ENCODE measurements around the gene CFAP410. TPM values are rescaled to one million over a fixed set of nuclear protein-coding genes. Genes with fewer than 3 reads are reported as not detected.

The CFAP410 gene
- total and polyA plus RNA-seq, 2 of the 13 experiments (the other 11 are each of a cell fraction or from before 2014, with no cell fraction given) = 8.0 to 20.1 TPM

DNA sequence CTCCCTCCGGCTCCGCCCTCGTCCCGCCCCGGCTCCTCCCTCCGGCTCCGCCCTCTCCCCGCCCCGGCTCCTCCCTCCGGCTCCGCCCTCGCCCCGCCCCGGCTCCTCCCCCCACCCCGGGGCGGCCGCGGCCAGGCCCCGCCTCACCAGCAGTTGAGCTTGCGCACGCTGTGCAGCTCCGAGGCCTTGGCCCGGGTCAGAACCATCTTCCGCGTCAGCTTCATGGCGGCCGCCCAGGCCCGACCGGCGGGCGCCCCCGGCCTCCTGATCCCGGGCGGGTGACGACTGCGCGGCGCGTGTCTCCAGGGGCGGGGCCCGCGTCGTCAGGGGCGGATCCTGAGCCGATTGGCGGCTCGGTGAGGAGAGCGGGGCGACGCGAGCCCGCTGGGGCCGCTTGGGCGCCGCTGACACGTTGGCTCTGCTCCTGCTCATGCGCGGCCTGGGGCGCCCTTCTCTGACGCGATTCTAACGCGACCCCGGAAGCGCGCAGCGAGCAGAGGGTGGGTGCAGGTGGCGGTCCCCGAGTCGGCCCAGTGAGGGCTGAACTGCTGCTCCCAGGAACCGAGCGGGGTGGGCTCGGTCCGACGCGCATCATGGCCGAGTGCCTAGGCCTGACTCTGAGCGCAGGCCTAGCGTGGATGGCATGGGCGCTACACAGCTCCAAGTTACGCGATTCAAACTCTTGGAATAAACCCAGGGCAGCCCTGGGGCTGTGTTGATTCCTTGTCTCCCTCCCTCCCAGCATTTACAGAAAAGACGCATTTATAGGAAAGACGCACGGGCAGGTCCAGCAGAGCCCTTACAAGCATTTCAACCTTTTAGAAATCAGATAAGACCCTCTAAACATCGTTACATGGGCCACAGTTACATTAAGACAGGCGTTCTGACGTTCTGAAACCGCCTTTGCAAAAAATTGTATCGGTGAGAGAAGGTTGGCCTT lies at the start of gene CFAP410 (continued):
- TF ChIP-seq, protein P1, sequence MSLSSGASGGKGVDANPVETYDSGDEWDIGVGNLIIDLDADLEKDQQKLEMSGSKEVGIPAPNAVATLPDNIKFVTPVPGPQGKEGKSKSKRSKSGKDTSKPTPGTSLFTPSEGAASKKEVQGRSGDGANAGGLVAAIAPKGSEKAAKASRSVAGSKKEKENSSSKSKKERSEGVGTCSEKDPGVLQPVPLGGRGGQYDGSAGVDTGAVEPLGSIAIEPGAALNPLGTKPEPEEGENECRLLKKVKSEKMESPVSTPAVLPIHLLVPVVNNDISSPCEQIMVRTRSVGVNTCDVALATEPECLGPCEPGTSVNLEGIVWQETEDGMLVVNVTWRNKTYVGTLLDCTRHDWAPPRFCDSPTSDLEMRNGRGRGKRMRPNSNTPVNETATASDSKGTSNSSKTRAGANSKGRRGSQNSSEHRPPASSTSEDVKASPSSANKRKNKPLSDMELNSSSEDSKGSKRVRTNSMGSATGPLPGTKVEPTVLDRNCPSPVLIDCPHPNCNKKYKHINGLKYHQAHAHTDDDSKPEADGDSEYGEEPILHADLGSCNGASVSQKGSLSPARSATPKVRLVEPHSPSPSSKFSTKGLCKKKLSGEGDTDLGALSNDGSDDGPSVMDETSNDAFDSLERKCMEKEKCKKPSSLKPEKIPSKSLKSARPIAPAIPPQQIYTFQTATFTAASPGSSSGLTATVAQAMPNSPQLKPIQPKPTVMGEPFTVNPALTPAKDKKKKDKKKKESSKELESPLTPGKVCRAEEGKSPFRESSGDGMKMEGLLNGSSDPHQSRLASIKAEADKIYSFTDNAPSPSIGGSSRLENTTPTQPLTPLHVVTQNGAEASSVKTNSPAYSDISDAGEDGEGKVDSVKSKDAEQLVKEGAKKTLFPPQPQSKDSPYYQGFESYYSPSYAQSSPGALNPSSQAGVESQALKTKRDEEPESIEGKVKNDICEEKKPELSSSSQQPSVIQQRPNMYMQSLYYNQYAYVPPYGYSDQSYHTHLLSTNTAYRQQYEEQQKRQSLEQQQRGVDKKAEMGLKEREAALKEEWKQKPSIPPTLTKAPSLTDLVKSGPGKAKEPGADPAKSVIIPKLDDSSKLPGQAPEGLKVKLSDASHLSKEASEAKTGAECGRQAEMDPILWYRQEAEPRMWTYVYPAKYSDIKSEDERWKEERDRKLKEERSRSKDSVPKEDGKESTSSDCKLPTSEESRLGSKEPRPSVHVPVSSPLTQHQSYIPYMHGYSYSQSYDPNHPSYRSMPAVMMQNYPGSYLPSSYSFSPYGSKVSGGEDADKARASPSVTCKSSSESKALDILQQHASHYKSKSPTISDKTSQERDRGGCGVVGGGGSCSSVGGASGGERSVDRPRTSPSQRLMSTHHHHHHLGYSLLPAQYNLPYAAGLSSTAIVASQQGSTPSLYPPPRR (CRISPR knock-in tag; IDR thresholded peaks at IDR 0.05; ENCODE audit: borderline replicate concordance) = peak; percentile 77; the same call in 1 of the 2 replicates
- TF ChIP-seq BRD4 (CRISPR knock-in tag; IDR thresholded peaks at IDR 0.05) (peak; percentile 93), ZNF556 (CRISPR knock-in tag; IDR thresholded peaks at IDR 0.05; ENCODE audit: borderline replicate concordance) (peak; percentile 92; the same call in 1 of the 2 replicates), ZNF674 (CRISPR knock-in tag; IDR thresholded peaks at IDR 0.05; ENCODE audit: low read depth) (no peak), ERF (CRISPR knock-in tag; IDR thresholded peaks at IDR 0.05) (peak; percentile 87), ZMAT3 (CRISPR knock-in tag; conservative IDR thresholded peaks at IDR 0.05) (peak; percentile 70; the same call in 1 of the 2 replicates), NAIF1 (CRISPR knock-in tag; IDR thresholded peaks at IDR 0.05; ENCODE audit: borderline replicate concordance) (no peak), TEAD2 (CRISPR knock-in tag; IDR thresholded peaks at IDR 0.05) (no peak), DR1 (CRISPR knock-in tag; IDR thresholded peaks at IDR 0.05) (peak; percentile 69; the same call in 1 of the 2 replicates), PAF1 (CRISPR knock-in tag; IDR thresholded peaks at IDR 0.05) (no peak), NFE2 (CRISPR knock-in tag; IDR thresholded peaks at IDR 0.05) (no peak), ZSCAN20 (CRISPR knock-in tag; IDR thresholded peaks at IDR 0.05; ENCODE audit: borderline replicate concordance) (peak; percentile 55; the same call in 1 of the 2 replicates), ZNF143 (CRISPR knock-in tag; IDR thresholded peaks at IDR 0.05) (peak; percentile 68), NFRKB (IDR thresholded peaks at IDR 0.05) (no peak), ZNF850 (CRISPR knock-in tag; conservative IDR thresholded peaks at IDR 0.05) (no peak), FOXA3 (CRISPR knock-in tag; IDR thresholded peaks at IDR 0.05) (peak; percentile 62), ZFP90 (CRISPR knock-in tag; IDR thresholded peaks at IDR 0.05; ENCODE audit: borderline replicate concordance) (0 out of 2 replicates have a peak, but pooled peaks have one; percentile 62), ZNF382 (CRISPR knock-in tag; IDR thresholded peaks at IDR 0.05; ENCODE audit: borderline replicate concordance) (no peak)
- TF ChIP-seq, protein P2, sequence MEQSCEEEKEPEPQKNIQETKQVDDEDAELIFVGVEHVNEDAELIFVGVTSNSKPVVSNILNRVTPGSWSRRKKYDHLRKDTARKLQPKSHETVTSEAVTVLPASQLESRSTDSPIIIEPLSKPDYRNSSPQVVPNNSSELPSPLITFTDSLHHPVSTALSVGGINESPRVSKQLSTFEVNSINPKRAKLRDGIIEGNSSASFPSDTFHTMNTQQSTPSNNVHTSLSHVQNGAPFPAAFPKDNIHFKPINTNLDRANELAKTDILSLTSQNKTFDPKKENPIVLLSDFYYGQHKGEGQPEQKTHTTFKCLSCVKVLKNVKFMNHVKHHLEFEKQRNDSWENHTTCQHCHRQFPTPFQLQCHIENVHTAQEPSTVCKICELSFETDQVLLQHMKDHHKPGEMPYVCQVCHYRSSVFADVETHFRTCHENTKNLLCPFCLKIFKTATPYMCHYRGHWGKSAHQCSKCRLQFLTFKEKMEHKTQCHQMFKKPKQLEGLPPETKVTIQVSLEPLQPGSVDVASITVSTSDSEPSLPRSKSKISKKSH (CRISPR knock-in tag; IDR thresholded peaks at IDR 0.05; ENCODE audit: borderline replicate concordance) = peak; percentile 85
- TF ChIP-seq, protein P3, sequence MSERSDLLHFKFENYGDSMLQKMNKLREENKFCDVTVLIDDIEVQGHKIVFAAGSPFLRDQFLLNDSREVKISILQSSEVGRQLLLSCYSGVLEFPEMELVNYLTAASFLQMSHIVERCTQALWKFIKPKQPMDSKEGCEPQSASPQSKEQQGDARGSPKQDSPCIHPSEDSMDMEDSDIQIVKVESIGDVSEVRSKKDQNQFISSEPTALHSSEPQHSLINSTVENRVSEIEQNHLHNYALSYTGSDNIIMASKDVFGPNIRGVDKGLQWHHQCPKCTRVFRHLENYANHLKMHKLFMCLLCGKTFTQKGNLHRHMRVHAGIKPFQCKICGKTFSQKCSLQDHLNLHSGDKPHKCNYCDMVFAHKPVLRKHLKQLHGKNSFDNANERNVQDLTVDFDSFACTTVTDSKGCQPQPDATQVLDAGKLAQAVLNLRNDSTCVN (CRISPR knock-in tag; IDR thresholded peaks at IDR 0.05; ENCODE audit: borderline replicate concordance) = peak; percentile 34; the same call in 1 of the 2 replicates
- TF ChIP-seq, protein P4, sequence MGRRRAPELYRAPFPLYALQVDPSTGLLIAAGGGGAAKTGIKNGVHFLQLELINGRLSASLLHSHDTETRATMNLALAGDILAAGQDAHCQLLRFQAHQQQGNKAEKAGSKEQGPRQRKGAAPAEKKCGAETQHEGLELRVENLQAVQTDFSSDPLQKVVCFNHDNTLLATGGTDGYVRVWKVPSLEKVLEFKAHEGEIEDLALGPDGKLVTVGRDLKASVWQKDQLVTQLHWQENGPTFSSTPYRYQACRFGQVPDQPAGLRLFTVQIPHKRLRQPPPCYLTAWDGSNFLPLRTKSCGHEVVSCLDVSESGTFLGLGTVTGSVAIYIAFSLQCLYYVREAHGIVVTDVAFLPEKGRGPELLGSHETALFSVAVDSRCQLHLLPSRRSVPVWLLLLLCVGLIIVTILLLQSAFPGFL (CRISPR knock-in tag; IDR thresholded peaks at IDR 0.05) = no peak
